ENCODE results near the gene LRRC72. TPM values are rescaled to one million over a fixed set of nuclear protein-coding genes. Genes with fewer than 3 reads are reported as not detected.

The LRRC72 gene
- polyA plus RNA-seq, 1 donor (not counting 4 experiments of a cell fraction or from before 2014, with no cell fraction given): not detected

GRCh38 chr7:16546921-16547505 lies 20.4 kb downstream of the LRRC72 start:
- TF ChIP-seq, protein P1, sequence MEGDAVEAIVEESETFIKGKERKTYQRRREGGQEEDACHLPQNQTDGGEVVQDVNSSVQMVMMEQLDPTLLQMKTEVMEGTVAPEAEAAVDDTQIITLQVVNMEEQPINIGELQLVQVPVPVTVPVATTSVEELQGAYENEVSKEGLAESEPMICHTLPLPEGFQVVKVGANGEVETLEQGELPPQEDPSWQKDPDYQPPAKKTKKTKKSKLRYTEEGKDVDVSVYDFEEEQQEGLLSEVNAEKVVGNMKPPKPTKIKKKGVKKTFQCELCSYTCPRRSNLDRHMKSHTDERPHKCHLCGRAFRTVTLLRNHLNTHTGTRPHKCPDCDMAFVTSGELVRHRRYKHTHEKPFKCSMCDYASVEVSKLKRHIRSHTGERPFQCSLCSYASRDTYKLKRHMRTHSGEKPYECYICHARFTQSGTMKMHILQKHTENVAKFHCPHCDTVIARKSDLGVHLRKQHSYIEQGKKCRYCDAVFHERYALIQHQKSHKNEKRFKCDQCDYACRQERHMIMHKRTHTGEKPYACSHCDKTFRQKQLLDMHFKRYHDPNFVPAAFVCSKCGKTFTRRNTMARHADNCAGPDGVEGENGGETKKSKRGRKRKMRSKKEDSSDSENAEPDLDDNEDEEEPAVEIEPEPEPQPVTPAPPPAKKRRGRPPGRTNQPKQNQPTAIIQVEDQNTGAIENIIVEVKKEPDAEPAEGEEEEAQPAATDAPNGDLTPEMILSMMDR (optimal IDR thresholded peaks at IDR 0.05 in 1 of 3, IDR thresholded peaks at IDR 0.05 in 1 of 3, conservative IDR thresholded peaks at IDR 0.05 in 1 of 3; ENCODE audit: extremely low read depth in 1 of 3, insufficient read depth in 2 of 3, low read length in 3 of 3): no peak
- TF ChIP-seq EZH2 (IDR thresholded peaks at IDR 0.05; ENCODE audit: low read length): no peak
- no peak for DNase-seq (ENCODE audit: low read depth, low spot score)
- H3K27me3 ChIP-seq (ENCODE audit: control insufficient read depth, extremely low read depth, insufficient read depth, low read length): no peaks in the 10 kb centered on the region
- H4K20me1 ChIP-seq (ENCODE audit: control insufficient read depth, extremely low read depth, insufficient read depth, low read length): no peaks in the 10 kb centered on the region
- H3K79me2 ChIP-seq (ENCODE audit: control insufficient read depth, insufficient read depth, low read length): no peaks in the 10 kb centered on the region
- H3K4me2 ChIP-seq (ENCODE audit: control insufficient read depth, extremely low read depth, insufficient read depth, low read depth, low read length): no peak overlapping the region
- no peak overlapping the region for H3K9ac ChIP-seq (ENCODE audit: control insufficient read depth, extremely low read depth, insufficient read depth, low read length)
- H3K4me3 ChIP-seq (ENCODE audit: control insufficient read depth in 2 of 3, extremely low read depth in 1 of 3, insufficient read depth in 2 of 3, low read depth in 1 of 3, low read length in 3 of 3): no peak overlapping the region
- H3K9me1 ChIP-seq (ENCODE audit: control insufficient read depth, extremely low read depth, insufficient read depth, low read length): no peaks in the 10 kb centered on the region
- no peak overlapping the region for H3K27ac ChIP-seq (ENCODE audit: control insufficient read depth, insufficient read depth, low read length)
- no peaks in the 10 kb centered on the region for H3K4me1 ChIP-seq (ENCODE audit: control insufficient read depth, extremely low read depth, insufficient read depth, low read length)
- no peak for FAIRE-seq
- H3K36me3 ChIP-seq (ENCODE audit: control insufficient read depth in 2 of 2, extremely low read depth in 1 of 2, insufficient read depth in 2 of 2, low read length in 2 of 2): no peaks in the 10 kb centered on the region
- H3K9me3 ChIP-seq (ENCODE audit: control insufficient read depth, low read depth, low read length): no peaks in the 10 kb centered on the region
- no peak overlapping the region for H2AFZ ChIP-seq (ENCODE audit: control insufficient read depth, low read length)
- dilution Hi-C loops (cut with MboI; ENCODE audit: extremely low pct_ligation_motif_present, low sequenced_read_pairs): no loop called here

DNA sequence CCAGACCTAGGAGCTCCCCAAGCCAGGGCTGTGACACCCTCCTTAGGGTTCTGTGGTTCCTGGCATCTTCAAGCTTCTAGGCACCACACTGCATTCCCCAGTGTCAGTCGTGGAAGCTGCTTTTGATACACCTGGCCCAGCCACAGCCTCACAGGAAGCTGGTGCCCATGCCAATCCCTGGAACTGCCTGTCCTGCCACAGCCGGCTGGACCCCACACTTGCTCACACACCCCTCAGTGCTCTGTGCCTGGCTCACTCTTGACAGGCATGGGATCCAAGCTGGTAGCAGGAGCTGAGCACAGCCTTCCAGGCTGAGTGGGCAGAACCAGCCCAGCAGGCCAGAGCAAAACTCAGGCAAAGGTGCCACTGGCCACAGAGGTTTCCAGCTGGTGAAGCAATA lies 21.8 kb downstream of the LRRC72 start:
- dilution Hi-C loops (cut with MboI; ENCODE audit: extremely low pct_ligation_motif_present, low sequenced_read_pairs): no loop called here

More for the DNA sequence above, 21.8 kb downstream of the LRRC72 start:
- no peaks in the 10 kb centered on the region for H3K27me3 ChIP-seq (ENCODE audit: control insufficient read depth, extremely low read depth, insufficient read depth, low read length)
- no peaks in the 10 kb centered on the region for H4K20me1 ChIP-seq (ENCODE audit: control insufficient read depth, extremely low read depth, insufficient read depth, low read length)
- H3K4me1 ChIP-seq (ENCODE audit: control insufficient read depth, extremely low read depth, insufficient read depth, low read length): no peaks in the 10 kb centered on the region
- H3K36me3 ChIP-seq (ENCODE audit: control insufficient read depth in 2 of 2, extremely low read depth in 1 of 2, insufficient read depth in 2 of 2, low read length in 2 of 2): no peaks in the 10 kb centered on the region
- no peak for FAIRE-seq
- H3K4me3 ChIP-seq (ENCODE audit: control insufficient read depth in 2 of 3, extremely low read depth in 1 of 3, insufficient read depth in 2 of 3, low read depth in 1 of 3, low read length in 3 of 3): no peak overlapping the region
- no peak overlapping the region for H3K4me2 ChIP-seq (ENCODE audit: control insufficient read depth, extremely low read depth, insufficient read depth, low read depth, low read length)
- H3K9ac ChIP-seq (ENCODE audit: control insufficient read depth, extremely low read depth, insufficient read depth, low read length): no peak overlapping the region
- H3K27ac ChIP-seq (ENCODE audit: control insufficient read depth, insufficient read depth, low read length): no peak overlapping the region
- H3K9me3 ChIP-seq (ENCODE audit: control insufficient read depth, low read depth, low read length): no peaks in the 10 kb centered on the region
- TF ChIP-seq, protein P1 (optimal IDR thresholded peaks at IDR 0.05 in 1 of 3, IDR thresholded peaks at IDR 0.05 in 1 of 3, conservative IDR thresholded peaks at IDR 0.05 in 1 of 3; ENCODE audit: extremely low read depth in 1 of 3, insufficient read depth in 2 of 3, low read length in 3 of 3): no peak
- no peaks in the 10 kb centered on the region for H3K79me2 ChIP-seq (ENCODE audit: control insufficient read depth, insufficient read depth, low read length)
- no peaks in the 10 kb centered on the region for H3K9me1 ChIP-seq (ENCODE audit: control insufficient read depth, extremely low read depth, insufficient read depth, low read length)
- no peak for DNase-seq (ENCODE audit: low read depth, low spot score)
- H2AFZ ChIP-seq (ENCODE audit: control insufficient read depth, low read length): no peak overlapping the region

Data from keratinocyte (primary cell).